OCI-LY3 (cell line): ENCODE data around the gene MYO3A.

Experiments
- H2AFZ ChIP-seq: fragments of 200-600, 300-600 bp; shearing (Covaris generic); 2 replicates; pipeline ENCODE4 v1.6.0; 2014; ENCODE audit warnings: antibody characterized with exemption, low read depth, low read length
- H3K27ac ChIP-seq: fragments of 200-600, 300-600 bp; sonication (generic); 2 replicates; pipeline ENCODE4 v1.5.1; 2014; ENCODE audit warnings: mild to moderate bottlenecking, low read length, moderate library complexity, mixed read lengths
- H3K27me3 ChIP-seq: fragments of 200-600, 300-600 bp; sonication (generic); 2 replicates; pipeline ENCODE4 v1.6.1; 2014; ENCODE audit warnings: low read depth, low read length, mixed read lengths
- H3K36me3 ChIP-seq: fragments of 200-600, 300-600 bp; sonication (generic); replicated peaks from 2 replicates; pipeline ENCODE3; 2014; ENCODE audit warnings: low read depth, low read length, mixed read lengths
- H3K4me1 ChIP-seq: fragments of 300-600, 200-600 bp; sonication (generic); 2 replicates; pipeline ENCODE4 v1.6.1; 2014; ENCODE audit warnings: low read length, mixed read lengths
- H3K4me2 ChIP-seq: fragments of 200-600, 300-600 bp; sonication (generic); 2 replicates; pipeline ENCODE4 v1.6.1; 2014; ENCODE audit warnings: low read length, mixed read lengths
- H3K4me3 ChIP-seq: fragments of 300-600, 200-600 bp; sonication (generic); 2 replicates; pipeline ENCODE4 v1.5.1; 2014; ENCODE audit warnings: antibody characterized with exemption, mild to moderate bottlenecking, low read length, moderate library complexity
- H3K79me2 ChIP-seq: fragments of 300-600, 200-600 bp; shearing (Covaris generic); 2 replicates; pipeline ENCODE4 v1.6.1; 2014; ENCODE audit warnings: mild to moderate bottlenecking, low read length, mixed read lengths
- H3K9ac ChIP-seq: fragments of 300-600, 200-600 bp; shearing (Covaris generic); 2 replicates; pipeline ENCODE4 v1.6.0; 2014; ENCODE audit warnings: mild to moderate bottlenecking, low read length, moderate library complexity
- H3K9me3 ChIP-seq: fragments of 200-600, 300-600 bp; shearing (Covaris generic); 2 replicates; pipeline ENCODE4 v1.6.1; 2014; ENCODE audit warnings: low read length, mixed read lengths; ENCODE audit not compliant: insufficient read depth
- H4K20me1 ChIP-seq: fragments of 200-600, 300-600 bp; sonication (generic); 2 replicates; pipeline ENCODE4 v1.6.1; 2016; ENCODE audit warnings: low read length, mixed read lengths; ENCODE audit not compliant: insufficient read depth
- EZH2phosphoT487 ChIP-seq: fragments of 200-600 bp; shearing (Covaris generic); IDR thresholded peaks from 2 replicates; pipeline ENCODE4 v1.6.1; 2018; ENCODE audit warnings: antibody characterized with exemption, mixed run types, low read depth
- TF ChIP-seq, protein P1 (sequence below): fragments of 200-600, 300-600 bp; sonication (generic); IDR thresholded peaks from 2 replicates; pipeline ENCODE4 v1.5.1; 2014; ENCODE audit warnings: antibody characterized with exemption, low read length, low read depth

Gene MYO3A

DNA sequence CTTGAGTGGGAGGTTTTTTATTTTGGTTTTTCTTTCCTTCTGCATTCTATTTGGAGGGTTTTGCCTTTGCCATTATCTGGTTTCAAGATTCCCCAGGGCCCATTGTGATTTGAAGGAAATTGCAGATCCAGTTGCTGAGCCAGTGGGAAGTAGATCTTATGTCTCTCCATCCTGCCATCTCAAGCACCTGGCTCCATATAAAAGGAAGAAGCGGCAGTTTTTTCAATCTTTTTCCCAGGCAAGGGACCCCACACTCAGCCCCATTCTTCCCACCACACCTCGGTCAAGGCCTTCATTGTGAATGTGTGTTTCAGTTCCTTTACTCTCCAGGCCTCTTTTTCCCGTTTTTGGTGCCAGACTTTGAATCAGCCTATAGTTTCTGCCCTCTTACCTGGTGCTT is 95.8 kb downstream of the MYO3A start:
- Histone ChIP-seq H3K79me2 (no peaks in the 10 kb centered on the region), H3K4me1 (peaks cover 9% of the 10 kb centered on the region), H3K9me3 (no peaks in the 10 kb centered on the region), H3K9ac (no peak overlapping the region), H3K27me3 (no peaks in the 10 kb centered on the region), H2AFZ (no peak overlapping the region), H4K20me1 (no peaks in the 10 kb centered on the region), H3K36me3 (no peaks in the 10 kb centered on the region), H3K4me2 (no peak overlapping the region), H3K4me3 (no peak overlapping the region), H3K27ac (no peak overlapping the region)
- TF ChIP-seq, protein P1, sequence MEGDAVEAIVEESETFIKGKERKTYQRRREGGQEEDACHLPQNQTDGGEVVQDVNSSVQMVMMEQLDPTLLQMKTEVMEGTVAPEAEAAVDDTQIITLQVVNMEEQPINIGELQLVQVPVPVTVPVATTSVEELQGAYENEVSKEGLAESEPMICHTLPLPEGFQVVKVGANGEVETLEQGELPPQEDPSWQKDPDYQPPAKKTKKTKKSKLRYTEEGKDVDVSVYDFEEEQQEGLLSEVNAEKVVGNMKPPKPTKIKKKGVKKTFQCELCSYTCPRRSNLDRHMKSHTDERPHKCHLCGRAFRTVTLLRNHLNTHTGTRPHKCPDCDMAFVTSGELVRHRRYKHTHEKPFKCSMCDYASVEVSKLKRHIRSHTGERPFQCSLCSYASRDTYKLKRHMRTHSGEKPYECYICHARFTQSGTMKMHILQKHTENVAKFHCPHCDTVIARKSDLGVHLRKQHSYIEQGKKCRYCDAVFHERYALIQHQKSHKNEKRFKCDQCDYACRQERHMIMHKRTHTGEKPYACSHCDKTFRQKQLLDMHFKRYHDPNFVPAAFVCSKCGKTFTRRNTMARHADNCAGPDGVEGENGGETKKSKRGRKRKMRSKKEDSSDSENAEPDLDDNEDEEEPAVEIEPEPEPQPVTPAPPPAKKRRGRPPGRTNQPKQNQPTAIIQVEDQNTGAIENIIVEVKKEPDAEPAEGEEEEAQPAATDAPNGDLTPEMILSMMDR: no peak
- TF ChIP-seq EZH2phosphoT487: no peak

DNA sequence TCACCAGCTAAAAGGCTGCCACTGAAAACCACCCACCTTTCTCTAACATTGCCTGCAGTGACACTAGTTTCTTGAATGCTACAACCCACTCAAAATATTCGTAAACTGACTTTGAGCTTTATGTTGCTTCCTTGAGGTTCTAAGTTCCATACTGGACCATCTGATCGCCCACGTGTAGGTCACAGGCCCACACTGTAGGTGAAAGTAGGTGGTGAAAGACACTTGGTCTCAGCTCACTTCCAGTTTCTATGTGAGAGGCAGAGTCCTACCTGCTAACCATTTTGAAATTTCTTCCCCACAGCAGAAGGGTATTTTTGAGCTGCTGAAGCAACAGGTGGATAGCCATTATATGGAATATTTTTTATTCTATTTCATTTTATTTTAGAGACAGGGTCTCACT is 97.3 kb downstream of the MYO3A start:
- Histone ChIP-seq H3K4me2 (no peak overlapping the region), H3K27me3 (no peaks in the 10 kb centered on the region), H3K36me3 (no peaks in the 10 kb centered on the region), H3K79me2 (no peaks in the 10 kb centered on the region), H4K20me1 (no peaks in the 10 kb centered on the region), H3K4me1 (no peaks in the 10 kb centered on the region), H3K9me3 (no peaks in the 10 kb centered on the region), H2AFZ (no peak overlapping the region), H3K4me3 (no peak overlapping the region), H3K9ac (no peak overlapping the region), H3K27ac (no peak overlapping the region)
- TF ChIP-seq, protein P1: no peak
- no peak for TF ChIP-seq EZH2phosphoT487

DNA sequence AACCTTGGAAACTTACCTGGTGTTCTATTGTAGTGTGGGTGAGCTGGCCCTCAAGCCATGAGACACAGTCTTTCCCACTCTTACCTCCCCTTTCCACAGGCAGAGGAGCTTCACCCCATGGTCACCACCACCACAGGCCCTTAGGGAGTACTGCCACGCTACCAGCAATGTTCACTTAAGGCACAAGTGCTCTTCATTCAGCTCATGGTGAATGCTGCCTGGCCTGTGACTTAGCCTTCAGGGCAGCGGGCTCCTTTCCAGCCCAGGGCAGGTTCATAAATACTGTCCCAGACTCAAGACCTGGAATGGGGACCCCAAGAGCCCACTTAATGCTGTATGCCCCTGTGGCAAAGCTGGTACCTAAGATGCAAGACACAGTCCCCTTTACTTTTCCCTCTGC is 109.4 kb downstream of the MYO3A start:
- H4K20me1 ChIP-seq: no peaks in the 10 kb centered on the region
- H3K4me2 ChIP-seq: no peak overlapping the region
- H3K27me3 ChIP-seq: no peaks in the 10 kb centered on the region
- no peak overlapping the region for H3K27ac ChIP-seq
- no peaks in the 10 kb centered on the region for H3K36me3 ChIP-seq
- no peak for TF ChIP-seq EZH2phosphoT487
- TF ChIP-seq, protein P1: no peak
- H3K4me1 ChIP-seq: peaks cover 3% of the 10 kb centered on the region; the same call in 1 of the 2 replicates
- H3K9me3 ChIP-seq: no peaks in the 10 kb centered on the region
- H2AFZ ChIP-seq: no peak overlapping the region
- no peaks in the 10 kb centered on the region for H3K79me2 ChIP-seq
- H3K9ac ChIP-seq: no peak overlapping the region
- H3K4me3 ChIP-seq: no peak overlapping the region

GRCh38 chr10:26044141-26044749 is 110.2 kb downstream of the MYO3A start:
- no peak overlapping the region for H3K4me2 ChIP-seq
- H3K9ac ChIP-seq: no peak overlapping the region
- no peaks in the 10 kb centered on the region for H3K79me2 ChIP-seq
- H3K4me3 ChIP-seq: no peak overlapping the region
- no peak overlapping the region for H2AFZ ChIP-seq
- no peaks in the 10 kb centered on the region for H3K36me3 ChIP-seq
- TF ChIP-seq EZH2phosphoT487: no peak
- TF ChIP-seq, protein P1: no peak
- H4K20me1 ChIP-seq: no peaks in the 10 kb centered on the region
- H3K27me3 ChIP-seq: no peaks in the 10 kb centered on the region
- no peak overlapping the region for H3K27ac ChIP-seq
- no peaks in the 10 kb centered on the region for H3K9me3 ChIP-seq
- peaks cover 3% of the 10 kb centered on the region; the same call in 1 of the 2 replicates for H3K4me1 ChIP-seq
